NB4 (cell line): ENCODE results near the gene PLAGL2.

Experiments
- DNase-seq: peaks from one replicate; pipeline ENCODE4 v3.0.0; 2010; ENCODE audit warnings: low read depth
- H3K4me3 ChIP-seq: one replicate; pipeline ENCODE4 v1.5.1; 2011; ENCODE audit warnings: mild to moderate bottlenecking, low read depth, low read length, moderate library complexity
- MYC ChIP-seq: IDR thresholded peaks from 2 replicates; pipeline ENCODE4 v1.6.1; 2011; ENCODE audit warnings: low read depth, low read length
- POLR2A ChIP-seq: IDR thresholded peaks from 2 replicates; pipeline ENCODE4 v1.6.1; 2011; ENCODE audit warnings: mild to moderate bottlenecking; ENCODE audit not compliant: insufficient read length; ENCODE audit errors: extremely low read depth
- TF ChIP-seq, protein P1 (sequence below): IDR thresholded peaks from one replicate; pipeline ENCODE4 v1.5.1; 2012; ENCODE audit warnings: low read depth, low read length
- TF ChIP-seq, protein P2 (sequence below): IDR thresholded peaks from 2 replicates; pipeline ENCODE4 v1.6.1; 2011; ENCODE audit warnings: low read depth, low read length

Gene PLAGL2

GRCh38 chr20:32244959-32245358 lies 37.4 kb upstream of the PLAGL2 start:
- H3K4me3 ChIP-seq = no peak overlapping the region
- no peak for TF ChIP-seq POLR2A
- no peak for DNase-seq

DNA sequence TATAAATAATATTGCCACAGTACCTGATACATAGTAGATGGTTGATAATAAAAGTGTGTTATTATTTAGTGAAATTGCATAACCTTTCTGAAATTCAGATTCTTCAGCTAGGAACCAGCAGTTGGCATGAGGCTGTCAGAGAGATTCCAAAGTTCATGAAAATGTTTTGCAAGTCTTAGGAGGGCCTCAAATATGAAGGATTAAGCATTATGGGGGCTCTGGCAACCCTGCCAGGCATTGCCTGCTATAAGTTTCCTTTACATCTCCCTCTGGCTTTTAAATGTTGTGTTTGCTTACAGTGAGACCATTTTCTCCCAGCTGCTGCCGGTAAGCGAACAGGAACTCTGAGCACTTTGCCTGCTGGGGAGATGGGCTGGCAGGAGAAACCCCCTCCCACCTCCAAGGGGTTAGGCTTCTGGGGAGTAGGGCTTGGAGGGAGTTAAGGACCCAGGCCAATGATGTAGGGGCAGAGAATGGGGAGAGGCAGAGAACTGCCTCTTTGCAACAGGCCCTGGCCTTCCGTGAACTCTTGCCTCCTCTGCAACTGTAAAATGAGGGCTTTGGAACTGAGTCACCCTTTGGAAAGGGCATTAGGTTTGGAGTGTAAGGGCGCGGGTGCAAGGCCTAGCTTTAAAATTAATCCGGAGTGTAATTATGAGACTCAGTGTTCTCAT lies 36.7 kb upstream of the PLAGL2 start:
- DNase-seq = no peak
- TF ChIP-seq, protein P1, sequence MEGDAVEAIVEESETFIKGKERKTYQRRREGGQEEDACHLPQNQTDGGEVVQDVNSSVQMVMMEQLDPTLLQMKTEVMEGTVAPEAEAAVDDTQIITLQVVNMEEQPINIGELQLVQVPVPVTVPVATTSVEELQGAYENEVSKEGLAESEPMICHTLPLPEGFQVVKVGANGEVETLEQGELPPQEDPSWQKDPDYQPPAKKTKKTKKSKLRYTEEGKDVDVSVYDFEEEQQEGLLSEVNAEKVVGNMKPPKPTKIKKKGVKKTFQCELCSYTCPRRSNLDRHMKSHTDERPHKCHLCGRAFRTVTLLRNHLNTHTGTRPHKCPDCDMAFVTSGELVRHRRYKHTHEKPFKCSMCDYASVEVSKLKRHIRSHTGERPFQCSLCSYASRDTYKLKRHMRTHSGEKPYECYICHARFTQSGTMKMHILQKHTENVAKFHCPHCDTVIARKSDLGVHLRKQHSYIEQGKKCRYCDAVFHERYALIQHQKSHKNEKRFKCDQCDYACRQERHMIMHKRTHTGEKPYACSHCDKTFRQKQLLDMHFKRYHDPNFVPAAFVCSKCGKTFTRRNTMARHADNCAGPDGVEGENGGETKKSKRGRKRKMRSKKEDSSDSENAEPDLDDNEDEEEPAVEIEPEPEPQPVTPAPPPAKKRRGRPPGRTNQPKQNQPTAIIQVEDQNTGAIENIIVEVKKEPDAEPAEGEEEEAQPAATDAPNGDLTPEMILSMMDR = no peak
- TF ChIP-seq POLR2A = no peak
- TF ChIP-seq, protein P2, sequence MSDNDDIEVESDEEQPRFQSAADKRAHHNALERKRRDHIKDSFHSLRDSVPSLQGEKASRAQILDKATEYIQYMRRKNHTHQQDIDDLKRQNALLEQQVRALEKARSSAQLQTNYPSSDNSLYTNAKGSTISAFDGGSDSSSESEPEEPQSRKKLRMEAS = no peak
- no peak for TF ChIP-seq MYC
- no peak overlapping the region for H3K4me3 ChIP-seq

DNA sequence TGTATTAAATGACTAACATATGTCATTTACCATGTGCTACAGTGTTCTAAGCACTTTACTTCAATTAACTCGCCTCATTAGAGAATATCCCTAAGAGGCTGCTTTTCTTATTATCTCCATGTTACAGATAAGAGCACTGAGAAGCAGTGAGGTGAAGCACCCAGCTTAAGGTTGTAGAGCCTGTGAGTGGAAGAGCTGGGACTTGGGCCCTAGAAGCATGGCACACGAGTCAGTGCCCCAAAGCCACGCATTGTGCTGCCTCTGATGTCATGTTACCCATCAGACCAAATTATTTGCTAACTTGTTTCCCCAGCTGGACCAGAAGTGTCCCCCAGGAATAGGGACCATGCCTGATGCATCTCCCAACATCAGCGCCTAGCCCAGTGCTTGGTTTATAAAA lies 34.3 kb upstream of the PLAGL2 start:
- TF ChIP-seq, protein P2 = no peak
- DNase-seq = peak; percentile 15
- H3K4me3 ChIP-seq = no peak overlapping the region

DNA sequence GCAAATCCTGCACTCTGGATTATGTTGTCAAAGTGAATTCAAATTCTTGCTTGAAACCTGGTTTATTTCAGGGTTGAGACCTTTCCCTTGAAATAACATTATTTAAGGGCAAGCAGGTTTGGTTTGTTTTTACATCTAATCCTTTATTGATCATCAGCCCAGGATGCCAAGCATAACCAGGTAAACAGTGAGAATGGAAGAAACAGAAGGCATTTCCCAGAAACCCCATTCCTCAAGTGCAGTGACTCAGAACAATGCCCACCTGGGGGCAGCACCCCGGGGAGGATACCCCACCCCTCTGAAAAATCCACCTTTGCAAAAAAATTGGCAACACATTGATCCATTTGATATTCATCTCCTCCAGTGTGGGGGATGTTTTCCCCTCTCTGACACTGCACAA lies 32.7 kb upstream of the PLAGL2 start:
- H3K4me3 ChIP-seq = no peak overlapping the region
- DNase-seq = no peak
- TF ChIP-seq, protein P1 = peak; percentile 6
- TF ChIP-seq, protein P2 = no peak
- TF ChIP-seq POLR2A (no peak), MYC (no peak)

GRCh38 chr20:32238483-32239425 lies 31.2 kb upstream of the PLAGL2 start:
- H3K4me3 ChIP-seq = no peak overlapping the region
- TF ChIP-seq POLR2A (no peak), MYC (no peak)
- TF ChIP-seq, protein P2 = no peak
- TF ChIP-seq, protein P1 = no peak
- peak; percentile 64 for DNase-seq

- DNase-seq = peak; percentile 14
- H3K4me3 ChIP-seq = no peak overlapping the region
- TF ChIP-seq, protein P2 = no peak
- TF ChIP-seq, protein P1 = no peak
- no peak for TF ChIP-seq POLR2A
- no peak for TF ChIP-seq MYC
Measured at GRCh38 chr20:32237419-32237818, 29.9 kb upstream of the PLAGL2 start.
